GM12878 (cell line): ENCODE results near the gene RFLNA. TPM values are rescaled to one million over a fixed set of nuclear protein-coding genes. Genes with fewer than 3 reads are reported as not detected.

ENCODE experiments used
- ATAC-seq: fragments of 200-7000 bp; cut with Tn5 transposase; 3 replicates; pipeline ENCODE4 v1.9.1; 2020; ENCODE audit warnings: mild to moderate bottlenecking, moderate library complexity
- BruUV-seq: library from RNA; stranded (reverse); fragments of 400-500 nt; replicated peaks from 2 replicates; lab custom pipeline; 2021; lab: Mats Ljungman, UMichigan
- CTCF ChIA-PET: fragments of 300-600 bp; sonication (Branson Sonifier 250); formaldehyde crosslinking; extraction: SDS; loops from one replicate; lab custom pipeline; 2021; ENCODE audit warnings: inconsistent platforms; lab: Yijun Ruan, JAX
- POLR2A ChIA-PET: fragments of 350-600 bp; formaldehyde crosslinking; extraction: SDS; loops from one replicate; lab custom pipeline; 2021; ENCODE audit warnings: inconsistent platforms; lab: Charles Lee
- RAD21 ChIA-PET: fragments of 300-600 bp; sonication (Branson Sonifier 250); formaldehyde crosslinking; loops from one replicate; lab custom pipeline; 2023; ENCODE audit warnings: antibody characterized with exemption; ENCODE audit not compliant: unreplicated experiment; lab: Charles Lee
- SMC1A ChIA-PET: fragments of 300-600 bp; sonication (Branson Sonifier 250); formaldehyde crosslinking; loops from one replicate; lab custom pipeline; 2023; ENCODE audit not compliant: unreplicated experiment, uncharacterized antibody; lab: Charles Lee
- DNase-seq: peaks from one replicate; pipeline ENCODE4 v3.0.0-alpha.2; 2011; ENCODE audit warnings: low read depth, low spot score
- FAIRE-seq: peaks from 3 replicates; lab custom pipeline; 2011; peaks lifted over from hg19 to GRCh38; lab: Jason Lieb, UNC
- H2AFZ ChIP-seq: 2 replicates; pipeline ENCODE4 v1.6.0; 2011; ENCODE audit warnings: low read depth, low read length, control low read depth; ENCODE audit not compliant: control insufficient read depth
- H3K27ac ChIP-seq: 2 replicates; pipeline ENCODE4 v1.5.1; 2011; ENCODE audit warnings: control low read depth; ENCODE audit not compliant: control insufficient read depth, insufficient read depth
- H3K27me3 ChIP-seq, 2 experiments: replicated peaks in 1 of 2; 2 replicates each; pipeline versions ENCODE4 v1.6.0 to v1.6.1; 2011; ENCODE audit warnings: low read length in 1 of 2; ENCODE audit not compliant: control insufficient read depth in 2 of 2, insufficient read depth in 2 of 2
- H3K36me3 ChIP-seq, 2 experiments: 2 replicates each; pipeline ENCODE4 v1.5.1; 2011; ENCODE audit warnings: low read length in 1 of 2; ENCODE audit not compliant: control insufficient read depth in 2 of 2, insufficient read depth in 2 of 2
- H3K4me1 ChIP-seq: 2 replicates; pipeline ENCODE4 v1.6.1; 2011; ENCODE audit warnings: mild to moderate bottlenecking, low read length, moderate library complexity, mixed read lengths; ENCODE audit not compliant: control insufficient read depth, insufficient read depth
- H3K4me2 ChIP-seq: 2 replicates; pipeline ENCODE4 v1.6.0; 2011; ENCODE audit warnings: control low read depth; ENCODE audit not compliant: control insufficient read depth, insufficient read depth
- H3K4me3 ChIP-seq: fragments of 200-600 bp; sonication (generic); 2 replicates; pipeline ENCODE4 v1.5.1; 2016
- H3K79me2 ChIP-seq: 2 replicates; pipeline ENCODE4 v1.6.0; 2011; ENCODE audit warnings: low read length; ENCODE audit not compliant: control insufficient read depth, insufficient read depth
- H3K9ac ChIP-seq: 2 replicates; pipeline ENCODE4 v1.8.0; 2011; ENCODE audit warnings: low read length, control low read depth, mixed read lengths; ENCODE audit not compliant: control insufficient read depth, insufficient read depth
- H3K9me3 ChIP-seq: replicated peaks from 3 replicates; pipeline ENCODE4 v1.5.1; 2011; ENCODE audit warnings: mild to moderate bottlenecking, low read length; ENCODE audit not compliant: control insufficient read depth, insufficient read depth
- H4K20me1 ChIP-seq: 2 replicates; pipeline ENCODE4 v1.6.0; 2011; ENCODE audit not compliant: control insufficient read depth, insufficient read depth
- BHLHE40 ChIP-seq, 2 experiments: fragments of 450-650 bp in 1 of 2; IDR thresholded peaks; 2 replicates each; pipeline ENCODE4 v1.6.1; 2011 to 2017; ENCODE audit warnings: low read depth in 2 of 2, borderline replicate concordance in 1 of 2, improper control_type of control experiment in 1 of 2, low read length in 1 of 2, mild to moderate bottlenecking in 1 of 2
- CBFB ChIP-seq: IDR thresholded peaks from 2 replicates; pipeline ENCODE4 v1.6.1; 2016; ENCODE audit warnings: antibody characterized with exemption, low read depth
- E2F4 ChIP-seq: IDR thresholded peaks from 2 replicates; pipeline ENCODE4 v1.6.1; 2012; ENCODE audit warnings: low read depth, low read length, improper control_type of control experiment
- EZH2 ChIP-seq: IDR thresholded peaks from 2 replicates; pipeline ENCODE4 v1.6.1; 2012; ENCODE audit warnings: low read depth, mild to moderate bottlenecking, control low read depth, inconsistent platforms, low read length, borderline replicate concordance; ENCODE audit not compliant: control insufficient read depth
- GABPA ChIP-seq: IDR thresholded peaks from 2 replicates; pipeline ENCODE4 v1.6.1; 2014; ENCODE audit warnings: antibody characterized with exemption, low read depth, mild to moderate bottlenecking, inconsistent platforms
- GATAD2B ChIP-seq: fragments of 450-650 bp; conservative IDR thresholded peaks from 2 replicates; pipeline ENCODE4 v1.6.1; 2017; ENCODE audit warnings: low read depth, mild to moderate bottlenecking, moderate library complexity
- HCFC1 ChIP-seq: fragments of 150-350 bp; IDR thresholded peaks from 2 replicates; pipeline ENCODE4 v1.6.1; 2014; ENCODE audit warnings: low read length
- MTA3 ChIP-seq: IDR thresholded peaks from 2 replicates; pipeline ENCODE4 v1.6.1; 2012; ENCODE audit warnings: low read length, inconsistent platforms, borderline replicate concordance
- POLR2A ChIP-seq: IDR thresholded peaks from 2 replicates; pipeline ENCODE4 v1.6.1; 2011; ENCODE audit warnings: low read depth, mild to moderate bottlenecking, low read length
- RELA ChIP-seq: fragments of 450-650 bp; IDR thresholded peaks from 2 replicates; pipeline ENCODE4 v1.8.0; 2014; ENCODE audit warnings: borderline replicate concordance; ENCODE audit not compliant: partially characterized antibody
- RUNX3 ChIP-seq: IDR thresholded peaks from 2 replicates; pipeline ENCODE4 v1.6.1; 2012; ENCODE audit warnings: low read length, inconsistent platforms
- SIX5 ChIP-seq: IDR thresholded peaks from 2 replicates; pipeline ENCODE4 v1.6.1; 2011; ENCODE audit warnings: mild to moderate bottlenecking, low read depth, low read length, moderate library complexity; ENCODE audit not compliant: severe bottlenecking
- SKIL ChIP-seq: fragments of 450-650 bp; IDR thresholded peaks from 2 replicates; pipeline ENCODE4 v1.6.1; 2017; ENCODE audit warnings: mild to moderate bottlenecking, low read depth, inconsistent platforms; ENCODE audit not compliant: poor library complexity, severe bottlenecking
- TBL1XR1 ChIP-seq: IDR thresholded peaks from 2 replicates; pipeline ENCODE4 v1.6.1; 2012; ENCODE audit warnings: low read depth, low read length, improper control_type of control experiment
- TCF7 ChIP-seq: IDR thresholded peaks from 2 replicates; pipeline ENCODE4 v1.6.1; 2014; ENCODE audit warnings: antibody characterized with exemption, borderline replicate concordance
- ZBTB11 ChIP-seq: fragments of 450-650 bp; formaldehyde crosslinking; IDR thresholded peaks from 2 replicates; pipeline ENCODE4 v1.5.0; 2022; ENCODE audit warnings: mild to moderate bottlenecking, missing genetic modification characterization
- ZNF384 ChIP-seq: IDR thresholded peaks from 2 replicates; pipeline ENCODE4 v1.6.1; 2012; ENCODE audit warnings: low read depth, mild to moderate bottlenecking, low read length, improper control_type of control experiment, borderline replicate concordance
- ZNF622 ChIP-seq: fragments of 450-650 bp; IDR thresholded peaks from 2 replicates; pipeline ENCODE4 v1.6.1; 2017; ENCODE audit warnings: mild to moderate bottlenecking, inconsistent platforms
- WGBS: methylation state at CpG from one replicate; pipeline ENCODE4 v1.1.6; 2016; ENCODE audit warnings: low lambda C conversion rate; ENCODE audit not compliant: insufficient replicate concordance, insufficient coverage; ENCODE audit errors: missing lambda C conversion rate; 5-methylcytosine and 5-hydroxymethylcytosine counted together
- in situ Hi-C: fragments of 300-500 bp; cut with MboI; formaldehyde crosslinking; loops from 9 replicates; pipeline ENCODE4 v1.14.3; 2018; ENCODE audit warnings: mixed read lengths
- intact Hi-C: fragments of 100-400 bp; cut with micrococcal nuclease; formaldehyde crosslinking; loops from one replicate; pipeline ENCODE4 v1.14.2; 2022; ENCODE audit not compliant: unreplicated experiment
- polyA plus RNA-seq, 11 experiments: library from polyadenylated mRNA; depleted of rRNA in 4 of 11; unstranded in 6 of 11; stranded (reverse) in 5 of 11; fragments of >200 nt; fragmentation: Nextera tagmentation in 4 of 11; fragmentation: Illumina TruSeq in 1 of 11; extraction: Ambion mirVana in 4 of 11; extraction: Trizol in 1 of 11; gene quantifications; 1 replicate in 1 of 11; 2 replicates in 10 of 11; pipeline versions ENCODE4 v1.2.1 to v1.2.3, GENCODE V29; 2011 to 2016; ENCODE audit warnings: inconsistent platforms in 2 of 11, missing spikeins in 2 of 11, low read depth in 1 of 11
- total RNA-seq, 4 experiments: library from RNA; depleted of rRNA in 3 of 4; stranded (reverse); fragments of >200 nt in 3 of 4; fragmentation: Illumina TruSeq in 1 of 4; extraction: Trizol in 1 of 4; gene quantifications; 2 replicates each; pipeline versions ENCODE4 v1.2.1 to v1.2.3, GENCODE V29; 2013 to 2021

RFLNA gene
- total and polyA plus RNA-seq, 10 of the 15 experiments (the other 5 are each of a cell fraction or from before 2014, with no cell fraction given): 0.08 TPM; not detected in 9

- H3K27ac ChIP-seq: no peak overlapping the region
- no peaks in the 10 kb centered on the region for H3K79me2 ChIP-seq
- no peak overlapping the region for H3K4me2 ChIP-seq
- intact Hi-C loops: no loop called here
- no peak for DNase-seq
- no peak overlapping the region for H2AFZ ChIP-seq
- no peaks in the 10 kb centered on the region for H3K4me1 ChIP-seq
- peaks cover 1% of the 10 kb centered on the region; the same call in 2 of the 3 replicates for H3K9me3 ChIP-seq
- RAD21 ChIA-PET: interaction anchor here (1.3 kb wide), 1 partner anchor 282 kb away, joined by 7 read pairs; no protein-coding TSS in a partner anchor
- no TSS peak for BruUV-seq
- POLR2A ChIA-PET: no interaction called here
- SMC1A ChIA-PET: interaction anchor here (1.2 kb wide), 1 partner anchor 334 kb away, joined by 3 read pairs; no protein-coding TSS in a partner anchor
- H3K36me3 ChIP-seq: peaks cover 0 to under 1% of the 10 kb centered on the region in 2 experiments; a peak in 1 of 4 replicates
- in situ Hi-C loops: loop anchor here (5.0 kb wide), 1 partner anchor 276 kb away; no protein-coding TSS in a partner anchor
- no peak overlapping the region for H3K4me3 ChIP-seq
- no peaks in the 10 kb centered on the region for H4K20me1 ChIP-seq
- no peak overlapping the region for H3K9ac ChIP-seq
- H3K27me3 ChIP-seq: no peaks in the 10 kb centered on the region
- WGBS: 61% methylated on average over 19 of the region's 25 CpGs
- ATAC-seq: no peak
- no peak for FAIRE-seq
- CTCF ChIA-PET: interaction anchor here (5.3 kb wide), 1 partner anchor 281 kb away, joined by 39 read pairs; no protein-coding TSS in a partner anchor
- TF ChIP-seq HCFC1: no peak
- TF ChIP-seq CBFB: no peak
- no peak for TF ChIP-seq SIX5
- no peak for TF ChIP-seq POLR2A
- TF ChIP-seq ZNF622: no peak
- TF ChIP-seq SKIL: no peak
- TF ChIP-seq GABPA: no peak
- TF ChIP-seq RUNX3: no peak
- no peak for TF ChIP-seq RELA
- TF ChIP-seq GATAD2B: no peak
- no peak for TF ChIP-seq EZH2
- no peak for TF ChIP-seq MTA3
- TF ChIP-seq TCF7: no peak
- TF ChIP-seq BHLHE40 (IDR thresholded peaks at IDR 0.05; ENCODE audit: borderline replicate concordance in 1 of 2, low read depth in 2 of 2, low read length in 1 of 2): no peak
- no peak for TF ChIP-seq TBL1XR1
- TF ChIP-seq ZNF384: no peak
- no peak for TF ChIP-seq ZBTB11
- no peak for TF ChIP-seq E2F4
These were observed 23.6 kb downstream of the RFLNA start for GRCh38 chr12:124318278-124319020.
